HepG2 (cell line): ENCODE results near the gene VEZF1. TPM values are rescaled to one million over a fixed set of nuclear protein-coding genes. Genes with fewer than 3 reads are reported as not detected.

Experiments
- ATF1 ChIP-seq: IDR thresholded peaks from 2 replicates; pipeline ENCODE4 v1.6.1; 2016; ENCODE audit warnings: mild to moderate bottlenecking, control low read depth
- CENPT ChIP-seq: sonication (generic); formaldehyde crosslinking; IDR thresholded peaks from 2 replicates; pipeline ENCODE4 v1.8.0; 2022; ENCODE audit warnings: low read depth, mild to moderate bottlenecking, moderate library complexity, missing genetic modification reagents
- ELK4 ChIP-seq: sonication (generic); formaldehyde crosslinking; IDR thresholded peaks from 2 replicates; pipeline ENCODE4 v1.9.0; 2021; ENCODE audit warnings: missing genetic modification reagents, borderline replicate concordance
- FOXJ3 ChIP-seq: sonication (generic); formaldehyde crosslinking; IDR thresholded peaks from 2 replicates; pipeline ENCODE4 v1.4.0; 2020; ENCODE audit warnings: missing genetic modification reagents, mild to moderate bottlenecking, borderline replicate concordance
- MATR3 ChIP-seq: sonication (generic); formaldehyde crosslinking; IDR thresholded peaks from 2 replicates; pipeline ENCODE4 v1.4.0; 2020; ENCODE audit warnings: missing genetic modification reagents
- NFATC3 ChIP-seq: sonication (generic); formaldehyde crosslinking; IDR thresholded peaks from 2 replicates; pipeline ENCODE4 v1.5.1; 2020; ENCODE audit warnings: mild to moderate bottlenecking, missing genetic modification reagents
- NR1H2 ChIP-seq: sonication (generic); formaldehyde crosslinking; IDR thresholded peaks from 2 replicates; pipeline ENCODE4 v1.8.1; 2022; ENCODE audit warnings: low read depth, missing genetic modification reagents, borderline replicate concordance
- NR2C2 ChIP-seq: sonication (generic); formaldehyde crosslinking; IDR thresholded peaks from 2 replicates; pipeline ENCODE4 v1.4.0; 2020; ENCODE audit warnings: missing genetic modification reagents, mild to moderate bottlenecking, moderate library complexity, borderline replicate concordance
- SMARCC2 ChIP-seq: fragments of 450-650 bp; IDR thresholded peaks from 2 replicates; pipeline ENCODE4 v1.6.1; 2017; ENCODE audit warnings: antibody characterized with exemption, mild to moderate bottlenecking
- SMC3 ChIP-seq: IDR thresholded peaks from 2 replicates; pipeline ENCODE4 v1.6.1; 2011; ENCODE audit warnings: low read length, improper control_type of control experiment
- TEF ChIP-seq: sonication (generic); formaldehyde crosslinking; IDR thresholded peaks from 2 replicates; pipeline ENCODE4 v1.5.0; 2020; ENCODE audit warnings: missing genetic modification reagents
- ZNF143 ChIP-seq: sonication (generic); formaldehyde crosslinking; IDR thresholded peaks from 2 replicates; pipeline ENCODE4 v1.4.0; 2020; ENCODE audit warnings: missing genetic modification reagents
- ZNF20 ChIP-seq: sonication (generic); formaldehyde crosslinking; IDR thresholded peaks from 2 replicates; pipeline ENCODE4 v1.4.0; 2020; ENCODE audit warnings: mild to moderate bottlenecking, moderate library complexity, missing genetic modification reagents
- ZNF280B ChIP-seq: sonication (generic); formaldehyde crosslinking; IDR thresholded peaks from 2 replicates; pipeline ENCODE4 v1.5.0; 2020; ENCODE audit warnings: missing genetic modification reagents, mild to moderate bottlenecking, borderline replicate concordance
- ZNF296 ChIP-seq: sonication (generic); formaldehyde crosslinking; conservative IDR thresholded peaks from 2 replicates; pipeline ENCODE4 v1.5.0; 2020; ENCODE audit warnings: mild to moderate bottlenecking, missing genetic modification reagents
- ZNF430 ChIP-seq: sonication (generic); formaldehyde crosslinking; IDR thresholded peaks from 2 replicates; pipeline ENCODE4 v1.9.0; 2021; ENCODE audit warnings: mild to moderate bottlenecking, missing genetic modification reagents
- ZNF451 ChIP-seq: sonication (generic); formaldehyde crosslinking; IDR thresholded peaks from 2 replicates; pipeline ENCODE4 v1.5.0; 2020; ENCODE audit warnings: mild to moderate bottlenecking, missing genetic modification reagents
- ZNF556 ChIP-seq: sonication (generic); formaldehyde crosslinking; IDR thresholded peaks from 2 replicates; pipeline ENCODE4 v1.4.0; 2020; ENCODE audit warnings: mild to moderate bottlenecking, missing genetic modification reagents, borderline replicate concordance
- ZNF557 ChIP-seq: sonication (generic); formaldehyde crosslinking; IDR thresholded peaks from 2 replicates; pipeline ENCODE4 v1.4.0; 2020; ENCODE audit warnings: missing genetic modification reagents
- ZNF672 ChIP-seq: sonication (generic); formaldehyde crosslinking; IDR thresholded peaks from 2 replicates; pipeline ENCODE4 v1.8.1; 2022; ENCODE audit warnings: missing genetic modification reagents
- polyA plus RNA-seq, 8 experiments: library from polyadenylated mRNA; depleted of rRNA in 3 of 8; stranded (reverse) in 7 of 8; unstranded in 1 of 8; fragments of >200 nt; fragmentation: Illumina TruSeq in 4 of 8; extraction: Trizol in 4 of 8; gene quantifications; 2 replicates each; pipeline versions ENCODE4 v1.2.1 to v1.2.3, GENCODE V29; 2011 to 2016; ENCODE audit warnings: low read depth in 4 of 8, missing spikeins in 1 of 8, mixed read lengths in 1 of 8; ENCODE audit not compliant: insufficient read depth in 1 of 8
- total RNA-seq, 5 experiments: library from RNA; depleted of rRNA; stranded (reverse); fragments of >200 nt; fragmentation: Illumina TruSeq; extraction: Trizol; gene quantifications; 2 replicates each; pipeline ENCODE4 v1.2.3, GENCODE V29; 2016; ENCODE audit warnings: low read depth in 1 of 5
- TF ChIP-seq, protein P1 (sequence below): sonication (generic); formaldehyde crosslinking; conservative IDR thresholded peaks from 2 replicates; pipeline ENCODE4 v1.4.0; 2020; ENCODE audit warnings: missing genetic modification reagents
- TF ChIP-seq, protein P2 (sequence below): sonication (generic); formaldehyde crosslinking; IDR thresholded peaks from 2 replicates; pipeline ENCODE4 v1.5.1; 2020; ENCODE audit warnings: missing genetic modification reagents, mild to moderate bottlenecking, borderline replicate concordance

Gene VEZF1
- total and polyA plus RNA-seq, 2 of the 13 experiments (the other 11 are each of a cell fraction or from before 2014, with no cell fraction given): 45.9 to 49.7 TPM

- TF ChIP-seq ZNF280B (CRISPR knock-in tag): peak; percentile 42; the same call in 1 of the 2 replicates
- peak; percentile 91 for TF ChIP-seq ZNF143
- no peak for TF ChIP-seq NR1H2 (CRISPR knock-in tag)
- TF ChIP-seq ZNF557 (CRISPR knock-in tag): peak; percentile 85
- no peak; the same call in 1 of the 2 replicates for TF ChIP-seq SMARCC2
- TF ChIP-seq, protein P1, sequence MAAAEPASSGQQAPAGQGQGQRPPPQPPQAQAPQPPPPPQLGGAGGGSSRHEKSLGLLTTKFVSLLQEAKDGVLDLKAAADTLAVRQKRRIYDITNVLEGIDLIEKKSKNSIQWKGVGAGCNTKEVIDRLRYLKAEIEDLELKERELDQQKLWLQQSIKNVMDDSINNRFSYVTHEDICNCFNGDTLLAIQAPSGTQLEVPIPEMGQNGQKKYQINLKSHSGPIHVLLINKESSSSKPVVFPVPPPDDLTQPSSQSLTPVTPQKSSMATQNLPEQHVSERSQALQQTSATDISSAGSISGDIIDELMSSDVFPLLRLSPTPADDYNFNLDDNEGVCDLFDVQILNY (CRISPR knock-in tag): peak; percentile 98
- peak; percentile 88 for TF ChIP-seq ATF1 (CRISPR knock-in tag)
- peak; percentile 41; the same call in 1 of the 2 replicates for TF ChIP-seq CENPT (CRISPR knock-in tag)
- TF ChIP-seq, protein P2, sequence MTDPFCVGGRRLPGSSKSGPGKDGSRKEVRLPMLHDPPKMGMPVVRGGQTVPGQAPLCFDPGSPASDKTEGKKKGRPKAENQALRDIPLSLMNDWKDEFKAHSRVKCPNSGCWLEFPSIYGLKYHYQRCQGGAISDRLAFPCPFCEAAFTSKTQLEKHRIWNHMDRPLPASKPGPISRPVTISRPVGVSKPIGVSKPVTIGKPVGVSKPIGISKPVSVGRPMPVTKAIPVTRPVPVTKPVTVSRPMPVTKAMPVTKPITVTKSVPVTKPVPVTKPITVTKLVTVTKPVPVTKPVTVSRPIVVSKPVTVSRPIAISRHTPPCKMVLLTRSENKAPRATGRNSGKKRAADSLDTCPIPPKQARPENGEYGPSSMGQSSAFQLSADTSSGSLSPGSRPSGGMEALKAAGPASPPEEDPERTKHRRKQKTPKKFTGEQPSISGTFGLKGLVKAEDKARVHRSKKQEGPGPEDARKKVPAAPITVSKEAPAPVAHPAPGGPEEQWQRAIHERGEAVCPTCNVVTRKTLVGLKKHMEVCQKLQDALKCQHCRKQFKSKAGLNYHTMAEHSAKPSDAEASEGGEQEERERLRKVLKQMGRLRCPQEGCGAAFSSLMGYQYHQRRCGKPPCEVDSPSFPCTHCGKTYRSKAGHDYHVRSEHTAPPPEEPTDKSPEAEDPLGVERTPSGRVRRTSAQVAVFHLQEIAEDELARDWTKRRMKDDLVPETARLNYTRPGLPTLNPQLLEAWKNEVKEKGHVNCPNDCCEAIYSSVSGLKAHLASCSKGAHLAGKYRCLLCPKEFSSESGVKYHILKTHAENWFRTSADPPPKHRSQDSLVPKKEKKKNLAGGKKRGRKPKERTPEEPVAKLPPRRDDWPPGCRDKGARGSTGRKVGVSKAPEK: no peak; the same call in 1 of the 2 replicates
- peak; percentile 96; the same call in 1 of the 2 replicates for TF ChIP-seq ZNF556 (CRISPR knock-in tag)
- peak; percentile 48; the same call in 1 of the 2 replicates for TF ChIP-seq FOXJ3 (CRISPR knock-in tag)
- peak; percentile 77 for TF ChIP-seq ZNF430 (CRISPR knock-in tag)
- peak; percentile 84; the same call in 1 of the 2 replicates for TF ChIP-seq ZNF672 (CRISPR knock-in tag)
- no peak for TF ChIP-seq MATR3
- TF ChIP-seq ZNF296 (CRISPR knock-in tag): 0 out of 2 replicates have a peak, but pooled peaks have one; percentile 40
- TF ChIP-seq ZNF20 (CRISPR knock-in tag): no peak; the same call in 1 of the 2 replicates
- TF ChIP-seq SMC3: no peak
- TF ChIP-seq NFATC3: peak; percentile 98
- peak; percentile 94 for TF ChIP-seq ZNF451 (CRISPR knock-in tag)
- TF ChIP-seq TEF (CRISPR knock-in tag): no peak; the same call in 1 of the 2 replicates
- TF ChIP-seq NR2C2 (CRISPR knock-in tag): peak; percentile 78; the same call in 1 of the 2 replicates
- no peak for TF ChIP-seq ELK4 (CRISPR knock-in tag)
These were observed 19.1 kb upstream of the VEZF1 start, which contains the start of gene SRSF1 (continued) for GRCh38 chr17:58006924-58007780.
